Esophagus squamous epithelium (tissue), 5 donors: ENCODE results near the gene GRK7. TPM values are rescaled to one million over a fixed set of nuclear protein-coding genes. Genes with fewer than 3 reads are reported as not detected.

ENCODE experiments used
- DNase-seq: peaks from one replicate; lab custom pipeline; 2025; lab: John Stamatoyannopoulos, UW
- H3K27ac ChIP-seq, 4 donors: fragments of 200-600 bp; sonication (generic); one replicate each; pipeline ENCODE4 v1.5.1; 2016 to 2019; ENCODE audit warnings: mild to moderate bottlenecking in 1 of 4
- H3K27me3 ChIP-seq, 4 donors: fragments of 200-600 bp; sonication (generic); 1 replicate in 3 of 4; 2 replicates in 1 of 4; pipeline versions ENCODE4 v1.5.1 to v1.6.0; 2017 to 2021; ENCODE audit warnings: antibody characterized with exemption in 1 of 4
- H3K36me3 ChIP-seq, 3 donors: fragments of 200-600 bp; sonication (generic); one replicate each; pipeline ENCODE4 v1.5.1; 2016 to 2019
- H3K4me1 ChIP-seq, 3 donors: fragments of 200-600 bp; sonication (generic); one replicate each; pipeline ENCODE4 v1.5.1; 2017 to 2019
- H3K4me3 ChIP-seq, 4 donors: fragments of 200-600 bp; sonication (generic); 1 replicate in 3 of 4; 2 replicates in 1 of 4; pipeline ENCODE4 v1.5.1; 2016 to 2019; ENCODE audit warnings: mild to moderate bottlenecking in 2 of 4, moderate library complexity in 1 of 4
- H3K9me3 ChIP-seq, 3 donors: fragments of 200-600 bp; sonication (generic); one replicate each; pipeline ENCODE4 v1.5.1; 2016 to 2019
- CTCF ChIP-seq, 6 experiments: fragments of 450-650 bp in 4 of 6; fragments of 200-600 bp in 2 of 6; sonication (generic) in 2 of 6; IDR thresholded peaks; one replicate each; pipeline ENCODE4 v1.5.1; 2016 to 2019; ENCODE audit warnings: antibody characterized with exemption in 6 of 6, mild to moderate bottlenecking in 4 of 6, moderate library complexity in 4 of 6
- POLR2A ChIP-seq, 4 donors: fragments of 450-650 bp; IDR thresholded peaks; one replicate each; pipeline ENCODE4 v1.6.1; 2017; ENCODE audit warnings: antibody characterized with exemption in 4 of 4, mild to moderate bottlenecking in 4 of 4, moderate library complexity in 3 of 4
- WGBS, 2 donors: methylation state at CpG; one replicate each; pipeline ENCODE4 v1.1.5; 2018; 5-methylcytosine and 5-hydroxymethylcytosine counted together
- intact Hi-C: fragments of 100-400 bp; cut with DNase I; formaldehyde crosslinking; loops from one replicate; pipeline ENCODE4 v1.15.0; 2022
- small RNA-seq, 4 donors: library from RNA; depleted of rRNA; stranded (forward); fragments of <200 nt; gene quantifications; one replicate each; pipeline ENCODE3, GENCODE V24; 2016
- total RNA-seq, 4 donors: library from RNA; depleted of rRNA; stranded (reverse); fragments of >200 nt; gene quantifications; one replicate each; pipeline ENCODE4 v1.1.0, GENCODE V29; 2016
- donor health status: DM: yes; HTN: yes; CAD: no.

GRK7 gene
- total RNA-seq, 4 donors from 2014 or later, result 0.08 TPM; not detected in 3

DNA sequence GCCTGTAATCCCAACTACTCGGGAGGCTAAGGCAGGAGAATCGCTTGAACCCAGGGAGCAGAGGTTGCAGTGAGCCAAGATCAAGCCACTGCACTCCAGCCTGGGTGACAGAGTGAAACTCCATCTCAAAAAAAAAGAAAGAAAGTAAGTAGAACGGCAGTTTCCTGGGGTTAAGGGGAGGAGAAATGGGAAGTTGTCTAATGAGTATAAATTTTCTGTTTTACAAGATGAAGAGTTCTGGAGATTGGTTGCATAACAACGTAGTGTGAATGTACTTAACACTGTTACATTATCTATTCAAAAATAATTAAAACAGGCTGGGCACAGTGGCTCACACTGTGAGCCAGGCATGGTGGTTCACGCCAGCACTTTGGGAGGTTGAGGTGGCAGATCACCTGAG, 45.4 kb downstream of the GRK7 start:
- peaks cover 0 to 25% (median 3%) of the 10 kb centered on the region in 3 donors for H3K4me1 ChIP-seq
- 64 to 80% methylated on average over 4 to 5 of the region's 5 CpGs for WGBS, 2 donors
- TF ChIP-seq POLR2A (IDR thresholded peaks at IDR 0.05) (no peak), CTCF (IDR thresholded peaks at IDR 0.05) (no peak)
- H3K36me3 ChIP-seq, result no peaks in the 10 kb centered on the region
- H3K4me3 ChIP-seq, result no peak overlapping the region
- DNase-seq, result no peak
- H3K27ac ChIP-seq, result no peak overlapping the region
- intact Hi-C loops, result no loop called here
- H3K27me3 ChIP-seq, result no peaks in the 10 kb centered on the region
- H3K9me3 ChIP-seq, result no peaks in the 10 kb centered on the region

- WGBS, 2 donors, result 89 to 93% methylated on average over 2 of the region's 2 CpGs
- Histone ChIP-seq H3K4me1 (peaks cover 0 to 19% (median 3%) of the 10 kb centered on the region in 3 donors), H3K9me3 (no peaks in the 10 kb centered on the region), H3K4me3 (no peak overlapping the region), H3K27ac (no peak overlapping the region), H3K36me3 (no peaks in the 10 kb centered on the region), H3K27me3 (no peaks in the 10 kb centered on the region)
- DNase-seq, result no peak
- intact Hi-C loops, result no loop called here
- no peak for TF ChIP-seq POLR2A (IDR thresholded peaks at IDR 0.05)
Observed at GRCh38 chr3:141810161-141810560, 47.0 kb downstream of the GRK7 start.

DNA sequence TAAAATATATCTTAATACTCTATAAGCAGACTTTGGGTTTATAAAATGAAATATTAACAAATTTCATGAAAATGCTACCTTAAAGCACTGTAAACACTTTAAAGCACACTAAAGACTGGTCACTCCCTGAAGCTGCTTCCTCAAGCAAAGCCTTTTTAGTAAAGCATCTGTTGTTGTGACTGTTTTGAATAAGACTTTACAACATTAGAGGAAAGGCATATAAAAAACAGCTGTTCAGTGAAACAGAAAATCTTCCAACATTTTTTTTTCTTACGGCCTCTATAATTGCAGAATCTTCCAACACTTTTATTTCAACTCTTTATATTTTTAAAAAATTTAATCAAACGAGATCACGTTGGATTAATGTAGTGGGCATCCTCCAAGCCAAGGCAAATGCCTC, 48.1 kb downstream of the GRK7 start:
- TF ChIP-seq POLR2A (IDR thresholded peaks at IDR 0.05) (no peak), CTCF (IDR thresholded peaks at IDR 0.05) (no peak)
- intact Hi-C loops, result no loop called here

GRCh38 chr3:141812084-141812483, 48.9 kb downstream of the GRK7 start:
- Histone ChIP-seq H3K9me3 (peaks cover 0 to 6% (median 0%) of the 10 kb centered on the region in 3 donors), H3K27me3 (no peaks in the 10 kb centered on the region), H3K4me3 (no peak overlapping the region), H3K4me1 (peaks cover 0 to 12% (median 0%) of the 10 kb centered on the region in 3 donors), H3K36me3 (no peaks in the 10 kb centered on the region), H3K27ac (no peak overlapping the region)
- no peak for DNase-seq
- intact Hi-C loops, result no loop called here
- TF ChIP-seq POLR2A (IDR thresholded peaks at IDR 0.05) (no peak), CTCF (IDR thresholded peaks at IDR 0.05) (no peak)
- 64 to 93% methylated on average over 4 to 5 of the region's 5 CpGs for WGBS, 2 donors

More for the DNA sequence above, 48.1 kb downstream of the GRK7 start:
- H3K4me1 ChIP-seq, result peaks cover 0 to 12% (median 0%) of the 10 kb centered on the region in 3 donors
- no peaks in the 10 kb centered on the region for H3K36me3 ChIP-seq
- DNase-seq, result no peak
- H3K27me3 ChIP-seq, result no peaks in the 10 kb centered on the region
- H3K9me3 ChIP-seq, result peaks cover 0 to 6% (median 0%) of the 10 kb centered on the region in 3 donors
- H3K4me3 ChIP-seq, result no peak overlapping the region
- WGBS, 2 donors, result 83 to 91% methylated on average over 3 of the region's 3 CpGs
- H3K27ac ChIP-seq, result no peak overlapping the region

DNA sequence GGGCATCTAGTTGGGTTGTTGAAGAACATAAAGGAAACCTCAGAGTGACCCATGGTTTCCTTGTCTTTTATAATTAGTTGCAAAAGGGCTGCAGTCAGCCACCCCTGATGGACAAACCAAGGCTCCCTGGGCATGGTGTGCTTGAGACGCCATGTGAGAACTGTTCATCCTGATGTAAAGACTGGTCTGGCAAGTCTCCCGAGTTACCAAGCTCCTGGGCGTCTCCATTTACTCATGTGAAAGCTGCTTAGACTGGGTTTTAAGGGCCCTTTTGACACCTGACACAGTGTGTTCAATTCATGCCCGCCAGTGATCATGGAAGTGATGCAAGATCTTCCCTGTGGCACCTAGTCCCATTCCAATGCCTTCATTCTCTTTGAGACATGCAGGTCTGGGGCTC, 49.4 kb downstream of the GRK7 start:
- no peak for TF ChIP-seq CTCF (IDR thresholded peaks at IDR 0.05)
- TF ChIP-seq POLR2A (IDR thresholded peaks at IDR 0.05), result no peak
- DNase-seq, result no peak

More for the DNA sequence above, 49.4 kb downstream of the GRK7 start:
- Histone ChIP-seq H3K9me3 (peaks cover 0 to 6% (median 0%) of the 10 kb centered on the region in 3 donors), H3K27me3 (no peaks in the 10 kb centered on the region), H3K4me3 (no peak overlapping the region), H3K4me1 (peaks cover 0 to 12% (median 0%) of the 10 kb centered on the region in 3 donors), H3K36me3 (no peaks in the 10 kb centered on the region), H3K27ac (no peak overlapping the region)
- 26 to 42% methylated on average over 4 of the region's 4 CpGs for WGBS, 2 donors
- intact Hi-C loops, result no loop called here

Small RNAs within 50 kb of the gene (small RNA-seq; reads per million reads assigned to genes)
- gene AC112771.1, result 0 reads per million in 4 donors

Other genes starting within 250 kb of the GRK7 start
- gene RNF7, start 25.1 kb upstream of the GRK7 start, total RNA-seq, result 100 to 1,000 TPM in 2 of 4 donors, 10 to 100 TPM in 2; 54.4 to 103 (median 92.4) TPM
- gene ATP1B3, start 113.2 kb downstream of the GRK7 start, total RNA-seq, result 100 to 1,000 TPM in 3 of 4 donors, 10 to 100 TPM in 1; 61.0 to 160 (median 126) TPM